GM21390 (cell line): ENCODE data around the gene HOXD10.

ENCODE experiments used
- ATAC-seq: cut with Tn5 transposase; IDR thresholded peaks from one replicate; pipeline ENCODE4 v1.9.1; 2021; ENCODE audit not compliant: unreplicated experiment

Gene HOXD10

GRCh38 chr2:176106581-176107539 is 9.7 kb upstream of the HOXD10 start, which contains the start of gene HOXD11:
Gene HOXD11, plus strand, starts transcription at chr2:176107280. Its CDS starts 76 bp downstream, at chr2:176107356.
- no peak for ATAC-seq

GRCh38 chr2:176107731-176108181 is 8.8 kb upstream of the HOXD10 start:
- ATAC-seq, result no peak

DNA sequence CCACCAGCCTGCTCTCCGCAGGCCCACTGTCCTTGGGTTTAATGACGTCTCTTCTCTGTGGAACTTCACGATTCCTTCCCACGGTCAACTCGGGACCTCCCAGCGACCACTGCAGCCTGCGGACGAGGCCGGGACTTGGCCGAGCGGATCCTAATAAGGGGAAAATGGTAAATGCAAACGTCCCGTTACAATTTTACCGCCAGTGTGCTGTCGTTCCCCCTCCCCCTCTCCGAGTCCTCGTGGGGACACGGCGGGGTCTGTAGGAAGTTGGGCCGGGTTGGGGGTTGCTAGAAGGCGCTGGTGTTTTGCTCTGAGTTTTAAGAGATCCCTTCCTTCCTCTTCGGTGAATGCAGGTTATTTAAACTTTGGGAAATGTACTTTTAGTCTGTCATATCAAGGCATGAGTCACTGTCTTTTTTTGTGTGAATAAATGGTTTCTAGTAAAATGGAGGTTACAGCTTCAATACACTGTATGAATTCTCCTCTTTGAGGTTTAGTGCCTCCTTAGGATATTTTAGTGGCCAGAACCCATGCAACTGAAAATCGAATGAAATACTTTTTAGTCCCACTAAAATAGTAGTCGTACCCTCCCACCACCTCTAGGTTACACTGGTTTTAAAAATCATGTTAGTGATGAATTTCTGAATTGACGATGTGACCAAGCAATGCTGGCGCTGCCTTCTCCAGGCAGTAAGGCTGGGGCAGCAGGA is 7.2 kb upstream of the HOXD10 start:
- ATAC-seq, result no peak

DNA sequence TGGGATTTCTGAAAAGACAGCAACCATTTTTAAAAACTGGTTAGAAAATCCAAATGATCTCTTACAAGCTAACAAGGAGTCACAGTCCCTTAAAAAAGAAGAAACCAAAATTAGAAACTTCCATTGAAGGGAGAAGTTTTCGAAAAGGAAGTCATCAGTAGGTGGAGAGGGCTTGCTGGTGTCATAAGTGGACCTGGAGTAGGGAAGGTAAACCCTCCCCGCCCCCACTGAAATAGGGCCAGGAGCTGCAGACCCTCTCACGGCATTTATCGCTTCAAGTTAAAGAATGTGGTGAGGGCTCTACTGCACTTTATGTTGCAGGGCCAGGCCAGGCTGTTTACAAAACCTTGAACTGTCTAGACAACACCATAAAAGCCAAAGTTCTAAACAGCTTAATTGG is 6.6 kb upstream of the HOXD10 start:
- ATAC-seq, result no peak

- ATAC-seq, result no peak
Measured at GRCh38 chr2:176110415-176111308, 5.9 kb upstream of the HOXD10 start.

DNA sequence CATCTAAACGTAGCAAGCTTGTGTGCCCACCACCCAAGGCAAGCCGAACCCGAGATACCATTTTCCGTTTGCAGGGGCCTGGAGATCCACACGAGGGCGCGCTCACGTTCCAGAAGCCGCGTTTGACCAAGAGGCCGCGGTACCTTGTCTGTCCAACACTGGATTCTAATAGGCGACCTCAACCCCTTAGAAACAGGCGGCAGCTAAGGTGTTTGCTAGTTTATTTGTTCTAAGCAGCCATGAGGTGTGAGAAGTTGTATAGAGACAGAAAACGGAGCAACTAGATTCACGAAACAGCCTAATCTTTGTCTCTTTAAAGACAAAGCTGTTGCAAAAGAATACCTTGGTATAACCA is 5.3 kb upstream of the HOXD10 start:
- ATAC-seq, result no peak

GRCh38 chr2:176111846-176112374 is 4.7 kb upstream of the HOXD10 start:
- no peak for ATAC-seq

DNA sequence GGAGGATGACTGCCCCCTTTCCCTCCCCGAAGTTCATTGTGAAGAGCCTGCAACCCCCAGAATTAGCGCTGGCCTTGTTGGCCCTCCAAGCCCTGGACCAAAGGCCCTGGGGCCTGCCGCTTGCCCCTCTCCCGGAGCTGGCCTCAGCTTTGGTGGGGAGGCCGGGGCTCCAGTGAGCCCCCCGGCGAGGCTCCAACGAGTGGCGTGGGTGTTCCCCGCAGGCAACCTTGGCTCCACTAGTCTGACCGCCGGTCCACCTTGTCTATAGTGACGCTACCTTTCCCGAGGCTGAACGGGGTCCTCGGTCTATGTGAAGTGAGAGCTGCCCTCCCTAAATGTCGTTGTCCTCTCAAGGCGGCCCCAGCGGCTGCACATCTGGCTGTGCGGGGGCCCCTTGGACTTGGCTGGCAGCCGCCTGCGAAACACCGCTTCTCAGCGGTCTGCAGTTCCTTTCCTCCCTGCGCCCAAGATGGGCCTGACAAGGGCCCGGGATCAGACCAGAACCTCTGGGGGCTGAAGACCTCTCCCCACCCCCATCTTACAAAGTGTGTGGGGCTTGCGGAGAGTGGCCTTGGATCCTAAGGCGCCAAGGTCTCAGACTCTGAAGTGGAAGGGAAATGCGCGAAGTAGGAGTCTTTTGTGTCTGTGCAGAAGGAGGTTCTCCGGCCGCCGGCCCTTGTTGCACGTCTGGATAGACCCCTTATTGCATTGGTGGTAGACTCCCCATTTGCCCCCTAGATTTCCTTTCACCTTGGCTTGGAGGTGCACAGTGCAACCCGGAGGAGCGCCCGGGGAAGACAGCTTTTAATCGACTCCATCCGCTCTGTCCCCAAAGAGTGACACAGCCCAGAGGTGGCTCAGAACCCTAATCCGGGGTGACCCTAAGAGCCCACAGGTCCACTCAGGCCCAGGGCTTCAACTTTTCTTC is 3.9 kb upstream of the HOXD10 start:
- no peak for ATAC-seq

- ATAC-seq, result no peak
Measured at GRCh38 chr2:176114120-176114929, 2.3 kb upstream of the HOXD10 start.

DNA sequence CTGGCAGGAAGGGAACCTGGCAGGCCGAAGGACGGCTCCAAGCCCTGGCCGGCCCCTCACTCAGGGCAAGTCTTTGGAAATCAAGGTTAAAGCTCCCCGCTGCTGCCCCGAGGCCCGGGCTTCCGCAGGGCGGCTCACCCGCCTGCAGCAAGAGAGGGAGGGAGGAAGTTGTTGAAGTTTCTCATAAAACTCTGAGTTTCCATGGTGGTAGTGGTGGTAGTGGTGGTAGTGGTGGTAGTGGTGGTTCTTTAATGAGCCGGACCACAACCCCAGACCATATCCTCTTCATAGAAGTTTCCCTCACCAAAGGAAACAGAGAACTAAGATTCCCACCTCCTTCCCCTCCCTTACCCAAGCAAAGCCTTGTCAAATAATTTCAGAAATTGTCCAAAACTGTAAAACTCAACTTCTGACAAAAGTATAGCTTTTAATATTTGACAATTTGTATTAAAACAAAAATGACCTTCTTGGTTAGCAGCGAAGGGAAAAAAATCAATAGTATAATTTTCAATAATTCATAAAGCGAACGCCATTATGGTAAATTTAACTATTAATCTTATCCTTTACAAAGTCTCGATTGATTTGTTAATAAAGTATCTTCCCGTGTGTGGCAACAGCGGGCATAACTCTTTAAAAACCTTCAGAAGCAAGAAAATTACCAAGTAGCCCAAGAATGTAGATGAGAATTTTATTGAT is 1.5 kb upstream of the HOXD10 start:
- ATAC-seq, result no peak

GRCh38 chr2:176117162-176117822 is 714 bp downstream of the HOXD10 start:
- no peak for ATAC-seq

GRCh38 chr2:176117823-176118371 is 1.3 kb downstream of the HOXD10 start:
- ATAC-seq, result no peak

GRCh38 chr2:176118601-176119339 is 2.2 kb downstream of the HOXD10 start:
- no peak for ATAC-seq

GRCh38 chr2:176120364-176121189 is 4.0 kb downstream of the HOXD10 start:
- no peak for ATAC-seq

DNA sequence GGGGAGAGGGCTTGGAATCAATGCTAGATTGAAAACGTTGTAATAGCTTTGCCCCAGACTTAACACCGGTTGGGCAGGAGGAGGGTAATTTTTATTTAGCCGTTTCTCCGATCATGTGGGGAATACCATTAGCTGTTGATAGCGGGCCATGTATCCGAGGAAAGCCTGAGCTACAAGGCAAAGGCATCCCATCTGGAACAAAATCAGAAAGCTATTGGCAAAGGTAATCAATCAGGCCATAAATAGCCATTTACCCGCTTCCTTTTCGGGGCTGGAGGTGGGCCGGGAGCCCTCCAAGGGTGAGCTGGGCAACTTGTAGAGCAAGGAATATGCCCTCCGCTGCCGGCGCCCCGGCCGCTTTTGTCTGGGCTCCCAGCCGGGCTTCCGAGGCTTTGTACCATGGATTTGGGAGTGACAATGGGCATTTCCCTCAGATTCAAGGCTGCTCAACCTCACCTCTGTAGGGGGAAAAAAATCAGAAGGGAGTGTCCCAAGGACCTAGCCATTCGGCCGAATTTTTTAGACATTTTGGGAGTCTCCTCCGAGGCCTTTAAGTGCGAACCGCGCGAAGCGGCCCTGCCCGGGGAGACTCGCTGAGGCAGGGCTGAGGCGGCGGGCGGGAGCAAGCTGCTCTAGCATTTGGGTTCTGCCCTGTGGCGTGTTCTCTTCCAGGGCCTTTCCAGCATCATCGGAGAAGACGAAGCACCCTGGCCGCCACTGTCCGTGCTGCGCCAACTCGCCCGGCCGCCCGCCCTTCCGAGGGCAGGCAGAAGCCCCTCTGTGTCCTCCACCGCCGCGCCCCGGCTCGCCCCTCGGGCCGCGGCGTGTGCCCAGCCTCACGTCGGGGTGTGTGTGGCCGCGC is 4.8 kb downstream of the HOXD10 start:
- no peak for ATAC-seq
